K562 (cell line): ENCODE measurements around the gene CREB5. TPM values are rescaled to one million over a fixed set of nuclear protein-coding genes. Genes with fewer than 3 reads are reported as not detected.

Experiments used
- ATAC-seq: fragments of 200-7000 bp; cut with Tn5 transposase; 3 replicates; pipeline ENCODE4 v1.9.1; 2020; ENCODE audit warnings: moderate library complexity
- BruUV-seq: library from RNA; stranded (reverse); fragments of 400-500 nt; replicated peaks from 2 replicates; lab custom pipeline; 2021; lab: Mats Ljungman, UMichigan
- CTCF ChIA-PET: fragments of 300-600 bp; formaldehyde crosslinking; extraction: SDS; loops from one replicate; lab custom pipeline; 2021; ENCODE audit warnings: low intra/inter-chr PET ratio; lab: Yijun Ruan, JAX
- POLR2A ChIA-PET: fragments of 300-600, 350-650 bp; sonication (Branson Sonifier 250); formaldehyde crosslinking; extraction: SDS; loops from one replicate; lab custom pipeline; 2021; ENCODE audit warnings: antibody characterized with exemption, inconsistent platforms; lab: Yijun Ruan, JAX
- DNase-seq, 4 experiments: peaks; one replicate each; pipeline versions ENCODE4 v3.0.0 to v3.0.0-alpha.2; 2011 to 2018; ENCODE audit warnings: low spot score in 3 of 4, mixed read lengths in 3 of 4; ENCODE audit errors: extremely low read depth in 1 of 4
- FAIRE-seq: peaks from 2 replicates; lab custom pipeline; 2011; peaks lifted over from hg19 to GRCh38; lab: Jason Lieb, UNC
- H2AFZ ChIP-seq: 2 replicates; pipeline ENCODE4 v1.6.0; 2011; ENCODE audit warnings: low read depth, low read length, control low read depth, inconsistent platforms
- H3K27ac ChIP-seq: fragments of 200-600 bp; 3 replicates; pipeline ENCODE4 v1.8.0; 2011; ENCODE audit warnings: low read depth, mild to moderate bottlenecking, control low read depth, inconsistent platforms, low read length, moderate library complexity, mixed read lengths; ENCODE audit errors: extremely low read depth
- H3K27me3 ChIP-seq, 2 experiments: fragments of 300-600 bp in 1 of 2; 2 replicates in 1 of 2; 3 replicates in 1 of 2; pipeline versions ENCODE4 v1.6.0 to v1.8.0; 2011; ENCODE audit warnings: inconsistent platforms in 2 of 2, low read length in 2 of 2, mild to moderate bottlenecking in 1 of 2, mixed read lengths in 1 of 2, moderate library complexity in 1 of 2; ENCODE audit not compliant: control insufficient read depth in 2 of 2, insufficient read depth in 2 of 2
- H3K36me3 ChIP-seq: fragments of 300-600 bp; 3 replicates; pipeline ENCODE4 v1.8.0; 2011; ENCODE audit warnings: mild to moderate bottlenecking, low read length, inconsistent platforms; ENCODE audit not compliant: control insufficient read depth, insufficient read depth
- H3K4me1 ChIP-seq, 2 experiments: fragments of 200-600 bp in 1 of 2; replicated peaks in 1 of 2; 2 replicates in 1 of 2; 3 replicates in 1 of 2; pipeline versions ENCODE4 v1.5.1 to v1.8.0; 2011; ENCODE audit warnings: inconsistent platforms in 2 of 2, low read length in 2 of 2, mild to moderate bottlenecking in 1 of 2, mixed read lengths in 1 of 2, moderate library complexity in 1 of 2; ENCODE audit not compliant: control insufficient read depth in 2 of 2, insufficient read depth in 2 of 2
- H3K4me2 ChIP-seq: 2 replicates; pipeline ENCODE4 v1.6.1; 2011; ENCODE audit warnings: low read length, control low read depth, inconsistent platforms, mixed read lengths; ENCODE audit not compliant: insufficient read depth
- H3K4me3 ChIP-seq: fragments of 200-600 bp; sonication (generic), shearing (Covaris generic); 2 replicates; pipeline ENCODE4 v1.5.1; 2016; ENCODE audit warnings: control low read depth, inconsistent platforms
- H3K79me2 ChIP-seq: fragments of 200-600 bp; 3 replicates; pipeline ENCODE4 v1.8.0; 2011; ENCODE audit warnings: low read length, inconsistent platforms; ENCODE audit not compliant: control insufficient read depth, insufficient read depth
- H3K9ac ChIP-seq, 2 experiments: 2 replicates each; pipeline versions ENCODE4 v1.6.0 to v1.6.1; 2011; ENCODE audit warnings: low read depth in 2 of 2, low read length in 2 of 2, control low read depth in 1 of 2, inconsistent platforms in 1 of 2, mild to moderate bottlenecking in 1 of 2, mixed read lengths in 1 of 2; ENCODE audit not compliant: insufficient read depth in 1 of 2
- H3K9me1 ChIP-seq: one replicate; pipeline ENCODE4 v1.6.0; 2011; ENCODE audit warnings: inconsistent platforms, mild to moderate bottlenecking, low read length, moderate library complexity; ENCODE audit not compliant: control insufficient read depth, insufficient read depth
- H3K9me3 ChIP-seq: replicated peaks from 2 replicates; pipeline ENCODE4 v1.5.1; 2011; ENCODE audit warnings: low read depth, low read length, inconsistent platforms; ENCODE audit not compliant: control insufficient read depth, insufficient read depth
- H4K20me1 ChIP-seq: replicated peaks from 2 replicates; pipeline ENCODE4 v1.6.1; 2011; ENCODE audit warnings: low read length, inconsistent platforms, mixed read lengths; ENCODE audit not compliant: control insufficient read depth, insufficient read depth
- ATF7 ChIP-seq: fragments of 450-650 bp; IDR thresholded peaks from 2 replicates; pipeline ENCODE4 v1.7.1; 2014; ENCODE audit warnings: mild to moderate bottlenecking, moderate library complexity
- C11orf30 ChIP-seq: fragments of 450-650 bp; IDR thresholded peaks from 2 replicates; pipeline ENCODE4 v1.6.1; 2016; ENCODE audit warnings: low read depth, mild to moderate bottlenecking
- CCNT2 ChIP-seq: IDR thresholded peaks from 2 replicates; pipeline ENCODE4 v1.6.1; 2011; ENCODE audit warnings: borderline replicate concordance, low read depth, mild to moderate bottlenecking, moderate library complexity, mixed read lengths, low read length; ENCODE audit not compliant: insufficient read length; ENCODE audit errors: extremely low read depth
- EGR1 ChIP-seq: fragments of 450-650 bp; conservative IDR thresholded peaks from 2 replicates; pipeline ENCODE4 v1.6.1; 2017; ENCODE audit warnings: mild to moderate bottlenecking
- HDAC6 ChIP-seq: IDR thresholded peaks from 2 replicates; pipeline ENCODE4 v1.6.1; 2012; ENCODE audit warnings: low read depth, mild to moderate bottlenecking, control low read depth, inconsistent platforms, low read length, moderate library complexity
- MAFK ChIP-seq: IDR thresholded peaks from 2 replicates; pipeline ENCODE4 v1.6.1; 2011; ENCODE audit warnings: low read length, improper control_type of control experiment
- NFATC3 ChIP-seq: fragments of 450-650 bp; IDR thresholded peaks from 2 replicates; pipeline ENCODE4 v1.6.1; 2017; ENCODE audit warnings: mild to moderate bottlenecking
- SPI1 ChIP-seq: IDR thresholded peaks from 2 replicates; pipeline ENCODE4 v1.6.1; 2011; ENCODE audit warnings: low read depth, low read length, control low read depth, borderline replicate concordance
- TSC22D4 ChIP-seq: fragments of 450-650 bp; IDR thresholded peaks from 2 replicates; pipeline ENCODE4 v1.6.1; 2016; ENCODE audit warnings: missing genetic modification characterization, missing biosample characterization, control low read depth
- ZNF316 ChIP-seq: fragments of 450-650 bp; IDR thresholded peaks from 2 replicates; pipeline ENCODE4 v1.6.1; 2016
- WGBS: fragments of 100-300 bp; shearing (Covaris generic); methylation state at CpG from one replicate; pipeline ENCODE4 v1.1.6; 2016; ENCODE audit warnings: low coverage, mixed read lengths; ENCODE audit not compliant: insufficient coverage; ENCODE audit errors: missing lambda C conversion rate; 5-methylcytosine and 5-hydroxymethylcytosine counted together
- in situ Hi-C: fragments of 300-500 bp; cut with MboI; formaldehyde crosslinking; loops from 4 replicates; pipeline ENCODE4 v1.15.0; 2018; ENCODE audit warnings: inconsistent platforms, mixed read lengths
- intact Hi-C: fragments of 100-400 bp; cut with micrococcal nuclease; formaldehyde crosslinking; loops from 2 replicates; pipeline ENCODE4 v1.14.2; 2022
- polyA plus RNA-seq, 8 experiments: library from polyadenylated mRNA; depleted of rRNA in 4 of 8; stranded (reverse) in 5 of 8; unstranded in 3 of 8; fragments of >200 nt; fragmentation: Nextera tagmentation in 2 of 8; fragmentation: Illumina TruSeq in 1 of 8; extraction: Ambion mirVana in 2 of 8; extraction: Trizol in 1 of 8; gene quantifications; 2 replicates each; pipeline versions ENCODE4 v1.2.1 to v1.2.3, GENCODE V29; 2011 to 2014; ENCODE audit warnings: inconsistent platforms in 1 of 8, missing spikeins in 1 of 8
- total RNA-seq, 7 experiments: library from RNA; depleted of rRNA in 6 of 7; stranded (reverse); fragments of >200 nt in 6 of 7; fragmentation: Illumina TruSeq in 2 of 7; extraction: Trizol in 2 of 7; gene quantifications; 2 replicates each; pipeline versions ENCODE4 v1.2.1 to v1.2.3, GENCODE V29; 2011 to 2021; ENCODE audit warnings: low replicate concordance in 1 of 7
- TF ChIP-seq, protein P1 (sequence below), 2 experiments: fragments of 450-650 bp in 1 of 2; sonication (generic) in 1 of 2; formaldehyde crosslinking in 1 of 2; IDR thresholded peaks in 1 of 2; conservative IDR thresholded peaks in 1 of 2; 2 replicates each; pipeline versions ENCODE4 v1.6.1 to v1.8.1; 2016 to 2023; ENCODE audit warnings: mild to moderate bottlenecking in 2 of 2, moderate library complexity in 2 of 2, inconsistent platforms in 1 of 2, missing genetic modification reagents in 1 of 2
- TF ChIP-seq, protein P2 (sequence below): fragments of 250-450 bp; sonication (Bioruptor Pico); IDR thresholded peaks from 2 replicates; pipeline ENCODE4 v1.8.0; 2022; ENCODE audit warnings: moderate library complexity, mild to moderate bottlenecking, inconsistent platforms
- TF ChIP-seq, protein P3 (sequence below): fragments of 200-800 bp; sonication (Bioruptor generic); IDR thresholded peaks from 2 replicates; pipeline ENCODE4 v1.6.1; 2017; ENCODE audit warnings: missing genetic modification characterization, missing compliant biosample characterization

The CREB5 gene
- total and polyA plus RNA-seq, 9 of the 15 experiments (the other 6 are each of a cell fraction or from before 2014, with no cell fraction given), result 0.33 to 6.4 (median 1.8) TPM

DNA sequence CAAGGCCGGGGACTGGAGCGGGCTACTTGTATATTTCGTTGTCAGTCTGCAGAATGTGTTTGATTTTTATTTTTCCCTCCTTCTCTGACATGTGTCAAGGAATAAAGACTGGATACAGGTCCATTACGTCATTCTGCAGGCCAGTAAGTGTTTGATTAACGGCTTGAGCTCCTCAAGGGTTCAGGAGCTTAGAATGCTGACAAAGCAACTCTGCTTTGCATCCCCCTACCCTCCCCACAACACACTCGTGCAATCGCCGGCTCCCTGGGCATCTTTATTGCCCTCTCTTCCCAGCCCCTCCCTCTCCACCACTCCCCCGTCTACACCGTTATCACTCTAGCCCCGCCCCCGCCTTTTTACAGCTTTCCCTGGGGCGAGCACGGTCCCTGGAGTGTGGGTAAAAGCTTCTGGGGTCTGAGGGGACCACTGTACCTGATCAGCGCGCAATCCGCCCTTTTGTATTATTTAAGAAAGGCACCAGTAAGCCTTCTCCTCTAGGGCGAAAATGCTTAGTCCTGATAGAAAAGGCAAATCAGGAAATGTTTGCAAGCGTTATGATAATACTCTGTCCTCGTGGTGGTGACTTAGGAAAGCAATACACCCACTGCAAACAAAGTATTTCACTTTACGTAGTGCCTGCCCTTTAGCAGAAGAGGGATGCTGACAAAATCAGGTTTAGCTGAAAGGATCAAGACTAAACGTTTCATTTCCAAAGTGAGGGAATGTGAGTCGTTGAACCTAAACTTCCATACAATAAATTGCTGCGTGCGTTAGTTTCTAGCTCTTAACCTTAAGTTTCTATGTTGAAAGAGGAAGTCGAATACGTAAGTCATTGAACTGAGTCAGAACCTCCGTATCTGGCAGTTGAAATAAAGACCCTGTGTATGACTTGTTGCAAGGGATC is 1.4 kb upstream of the CREB5 start:
- TF ChIP-seq HDAC6 (no peak), CCNT2 (no peak), NFATC3 (no peak), SPI1 (peak; percentile 70), MAFK (peak; percentile 17; the same call in 1 of the 2 replicates), ATF7 (peak; percentile 70; the same call in 1 of the 2 replicates), C11orf30 (peak; percentile 52; the same call in 1 of the 2 replicates), EGR1 (peak; percentile 49), ZNF316 (peak; percentile 57; the same call in 1 of the 2 replicates), TSC22D4 (tag) (no peak)
- TF ChIP-seq, protein P1, sequence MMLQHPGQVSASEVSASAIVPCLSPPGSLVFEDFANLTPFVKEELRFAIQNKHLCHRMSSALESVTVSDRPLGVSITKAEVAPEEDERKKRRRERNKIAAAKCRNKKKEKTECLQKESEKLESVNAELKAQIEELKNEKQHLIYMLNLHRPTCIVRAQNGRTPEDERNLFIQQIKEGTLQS (IDR thresholded peaks at IDR 0.05), result peak; percentile 52
- TF ChIP-seq, protein P1 (CRISPR knock-in tag; conservative IDR thresholded peaks at IDR 0.05), result no peak
- TF ChIP-seq, protein P2, sequence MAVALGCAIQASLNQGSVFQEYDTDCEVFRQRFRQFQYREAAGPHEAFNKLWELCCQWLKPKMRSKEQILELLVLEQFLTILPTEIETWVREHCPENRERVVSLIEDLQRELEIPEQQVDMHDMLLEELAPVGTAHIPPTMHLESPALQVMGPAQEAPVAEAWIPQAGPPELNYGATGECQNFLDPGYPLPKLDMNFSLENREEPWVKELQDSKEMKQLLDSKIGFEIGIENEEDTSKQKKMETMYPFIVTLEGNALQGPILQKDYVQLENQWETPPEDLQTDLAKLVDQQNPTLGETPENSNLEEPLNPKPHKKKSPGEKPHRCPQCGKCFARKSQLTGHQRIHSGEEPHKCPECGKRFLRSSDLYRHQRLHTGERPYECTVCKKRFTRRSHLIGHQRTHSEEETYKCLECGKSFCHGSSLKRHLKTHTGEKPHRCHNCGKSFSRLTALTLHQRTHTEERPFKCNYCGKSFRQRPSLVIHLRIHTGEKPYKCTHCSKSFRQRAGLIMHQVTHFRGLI (CRISPR knock-in tag), result no peak
- TF ChIP-seq, protein P3, sequence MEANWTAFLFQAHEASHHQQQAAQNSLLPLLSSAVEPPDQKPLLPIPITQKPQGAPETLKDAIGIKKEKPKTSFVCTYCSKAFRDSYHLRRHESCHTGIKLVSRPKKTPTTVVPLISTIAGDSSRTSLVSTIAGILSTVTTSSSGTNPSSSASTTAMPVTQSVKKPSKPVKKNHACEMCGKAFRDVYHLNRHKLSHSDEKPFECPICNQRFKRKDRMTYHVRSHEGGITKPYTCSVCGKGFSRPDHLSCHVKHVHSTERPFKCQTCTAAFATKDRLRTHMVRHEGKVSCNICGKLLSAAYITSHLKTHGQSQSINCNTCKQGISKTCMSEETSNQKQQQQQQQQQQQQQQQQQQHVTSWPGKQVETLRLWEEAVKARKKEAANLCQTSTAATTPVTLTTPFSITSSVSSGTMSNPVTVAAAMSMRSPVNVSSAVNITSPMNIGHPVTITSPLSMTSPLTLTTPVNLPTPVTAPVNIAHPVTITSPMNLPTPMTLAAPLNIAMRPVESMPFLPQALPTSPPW (CRISPR knock-in tag), result peak; percentile 52
- Histone ChIP-seq H4K20me1 (no peaks in the 10 kb centered on the region), H3K4me3 (no peak overlapping the region), H3K27ac (no peak overlapping the region), H2AFZ (peak overlapping the region; percentile 8; the same call in 1 of the 2 replicates), H3K4me2 (peak overlapping the region; percentile 7; the same call in 1 of the 2 replicates), H3K79me2 (no peaks in the 10 kb centered on the region), H3K27me3 (peaks cover 0 to 5% of the 10 kb centered on the region in 2 experiments; a peak in 1 of 5 replicates), H3K4me1 (peaks cover 0 to 6% of the 10 kb centered on the region in 2 experiments; a peak in 2 of 5 replicates), H3K9me3 (no peaks in the 10 kb centered on the region), H3K36me3 (no peaks in the 10 kb centered on the region), H3K9me1 (no peaks in the 10 kb centered on the region), H3K9ac (no peak overlapping the region)
- 2% methylated on average over 23 of the region's 28 CpGs for WGBS
- in situ Hi-C loops (no loop called here), intact Hi-C loops (no loop called here)
- BruUV-seq, result no TSS peak
- ATAC-seq (peak; percentile 38; the same call in 2 of the 3 replicates), FAIRE-seq (no peak), DNase-seq (peak in 2 of 4 experiments; percentile 22 to 29)
- CTCF ChIA-PET, result no interaction called here
- POLR2A ChIA-PET, result no interaction called here
